Muscle of back (tissue), 11 donors: ENCODE results near the gene NPHP4. TPM values are rescaled to one million over a fixed set of nuclear protein-coding genes. Genes with fewer than 3 reads are reported as not detected.

ENCODE experiments used
- DNase-seq, 3 donors: peaks; one replicate each; pipeline versions ENCODE4 v3.0.0 to v3.0.0-alpha.2; 2013
- polyA plus RNA-seq, 10 donors: library from polyadenylated mRNA; unstranded; fragments of 120-200 nt; gene quantifications; one replicate each; pipeline ENCODE4 v1.2.1, GENCODE V29; 2013; ENCODE audit not compliant: insufficient read length in 10 of 10

The NPHP4 gene
- polyA plus RNA-seq, 10 donors: 2.9 to 6.4 (median 3.6) TPM

DNA sequence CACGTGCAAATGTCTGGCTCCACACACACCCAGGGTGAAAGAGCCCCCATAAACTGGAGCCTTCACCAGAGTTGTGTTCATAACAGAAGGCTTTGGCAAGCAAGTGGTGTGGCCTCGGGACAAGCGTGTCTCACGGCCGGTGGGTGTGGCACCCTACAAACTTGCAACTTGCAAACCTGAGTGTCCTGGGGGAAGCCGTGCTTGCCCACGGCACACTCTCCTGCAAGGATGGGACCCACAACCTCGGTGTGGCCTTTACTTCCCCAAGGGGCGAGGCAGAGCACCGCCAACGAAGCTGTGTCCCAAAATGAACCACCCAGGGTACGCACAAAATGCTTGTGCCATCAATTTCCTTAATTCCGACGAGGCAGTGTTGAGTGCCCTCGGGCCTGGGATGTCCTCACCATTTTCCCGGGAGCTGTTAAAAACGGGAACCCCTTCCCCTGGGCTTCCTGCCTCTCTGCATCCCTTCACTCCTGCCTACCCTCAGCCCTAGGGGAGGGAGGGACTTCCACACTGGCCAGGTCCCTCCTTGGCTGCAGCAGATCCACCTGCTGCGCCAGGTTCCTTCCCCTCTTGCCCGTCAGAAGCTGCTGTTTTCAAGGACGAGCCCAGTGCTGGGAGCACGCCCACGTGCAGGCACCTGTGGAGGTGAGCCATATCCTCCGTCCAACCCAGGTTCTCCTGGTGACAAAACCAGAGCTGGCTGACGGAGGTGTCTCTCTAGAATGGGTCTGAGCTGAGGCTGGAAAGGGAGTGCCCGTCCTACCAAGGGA lies 111.4 kb downstream of the NPHP4 start:
- no peak for DNase-seq

GRCh38 chr1:5879421-5879820 lies 112.8 kb downstream of the NPHP4 start:
- no peak for DNase-seq

- DNase-seq: no peak
Measured at GRCh38 chr1:5878971-5879370, 113.3 kb downstream of the NPHP4 start.

GRCh38 chr1:5877683-5878530 lies 114.3 kb downstream of the NPHP4 start:
- DNase-seq: no peak

DNA sequence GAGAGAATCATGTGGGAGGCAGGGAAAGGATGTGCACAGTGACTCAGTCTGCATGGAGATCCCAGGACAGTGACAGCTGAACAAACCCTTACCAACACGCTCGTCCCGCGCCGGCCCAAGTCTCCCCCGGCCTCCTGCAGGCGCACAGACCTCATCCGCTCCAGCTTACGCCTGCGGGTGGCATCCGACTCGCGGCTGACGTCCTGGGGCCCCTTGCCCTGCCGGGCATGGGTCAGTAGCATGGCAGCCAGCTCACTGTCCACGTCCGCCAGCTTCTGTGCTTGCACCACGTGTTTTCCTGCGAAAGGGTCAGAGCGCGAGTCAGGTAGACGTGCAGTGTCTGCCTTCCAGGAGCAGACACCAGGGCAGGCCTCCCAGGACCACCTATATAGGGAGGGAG lies 115.2 kb downstream of the NPHP4 start:
- no peak for DNase-seq

DNA sequence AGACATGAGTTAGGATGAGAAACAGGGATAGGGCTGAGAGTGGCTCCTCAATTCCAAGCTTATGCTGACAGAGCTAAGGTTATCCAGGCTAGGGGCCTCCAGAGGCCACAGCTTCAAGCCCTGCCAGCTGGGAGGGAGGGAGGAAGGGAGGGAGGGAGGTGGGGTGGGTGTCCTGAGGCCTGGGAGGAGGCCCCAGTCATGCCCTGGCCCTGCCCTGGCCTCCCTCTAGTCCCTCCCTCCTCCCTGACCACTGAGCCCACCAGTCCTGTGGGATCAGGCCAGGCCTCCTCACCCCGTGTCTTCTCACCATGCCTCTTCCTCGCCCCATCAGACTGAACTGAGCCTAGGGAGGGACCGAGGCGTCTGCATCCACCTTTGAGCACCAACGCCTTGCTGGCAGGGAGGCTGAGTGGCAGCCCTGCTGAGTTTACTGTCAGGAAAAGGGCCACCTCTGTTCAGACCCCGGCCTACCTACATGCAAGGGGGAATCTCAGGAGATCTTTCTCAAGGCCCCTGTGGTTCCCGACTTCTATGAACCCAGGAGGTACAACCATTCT lies 116.1 kb downstream of the NPHP4 start:
- no peak for DNase-seq

DNA sequence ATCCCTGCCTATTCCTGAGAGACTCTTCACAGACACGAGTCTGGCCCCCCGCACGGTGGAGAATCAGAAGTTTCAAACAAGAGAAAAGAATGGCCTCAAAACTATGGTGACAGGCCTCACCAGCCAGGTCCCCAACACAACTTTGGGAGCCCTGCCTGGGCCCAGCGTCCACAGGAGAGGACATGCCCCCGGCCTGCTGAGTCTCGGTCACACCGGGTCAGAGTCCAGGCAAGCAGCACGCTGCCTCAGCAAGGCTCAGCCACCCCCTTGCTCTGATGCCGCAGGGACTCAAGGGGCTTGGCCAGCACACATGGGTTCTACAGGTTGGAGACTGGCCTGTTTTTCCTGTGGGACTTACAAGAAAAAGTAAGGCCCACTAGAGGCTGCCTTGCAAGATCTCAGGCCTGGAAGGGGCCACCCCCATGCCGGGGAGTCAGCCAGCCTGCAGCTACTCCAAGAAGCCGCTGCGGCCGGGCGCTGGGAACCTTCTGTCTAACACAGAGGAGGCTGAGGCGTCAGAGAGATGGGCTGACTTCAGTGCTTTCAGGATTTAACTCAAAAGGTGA lies 116.8 kb downstream of the NPHP4 start:
- no peak for DNase-seq

DNA sequence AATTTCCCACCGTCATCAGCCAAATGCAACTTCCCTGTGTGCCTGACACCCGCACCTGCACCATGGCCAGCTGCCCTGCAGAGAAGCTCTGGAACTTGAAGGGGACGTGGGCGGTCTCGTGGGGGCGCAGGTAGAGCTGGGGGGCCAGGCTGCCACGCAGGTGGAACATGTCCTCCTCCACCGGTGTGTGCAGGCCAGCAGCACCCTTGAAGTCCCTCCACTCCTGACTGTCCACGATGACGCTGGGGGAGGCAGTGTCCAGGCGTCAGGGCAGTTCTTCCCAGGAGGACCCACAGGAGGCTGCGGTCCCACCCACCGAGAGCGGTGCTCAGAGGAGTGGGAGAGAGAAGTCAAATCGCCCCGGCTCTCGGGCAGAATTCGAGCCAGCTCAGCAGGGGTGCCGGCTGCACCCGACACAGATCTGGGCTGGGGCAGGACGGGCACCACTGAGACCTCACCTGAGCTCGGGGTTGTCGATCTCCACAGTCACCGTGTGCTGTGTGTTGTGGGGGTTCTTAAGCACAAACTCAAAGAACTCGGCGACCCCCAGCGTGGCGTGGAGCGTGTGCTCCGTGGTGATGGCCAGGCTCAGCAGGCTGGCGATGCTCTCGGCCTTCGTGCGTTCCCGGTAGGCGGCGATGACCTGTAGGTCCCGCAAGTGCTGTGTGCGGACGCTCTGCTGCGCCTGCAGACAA lies 117.7 kb downstream of the NPHP4 start:
- DNase-seq: no peak

DNA sequence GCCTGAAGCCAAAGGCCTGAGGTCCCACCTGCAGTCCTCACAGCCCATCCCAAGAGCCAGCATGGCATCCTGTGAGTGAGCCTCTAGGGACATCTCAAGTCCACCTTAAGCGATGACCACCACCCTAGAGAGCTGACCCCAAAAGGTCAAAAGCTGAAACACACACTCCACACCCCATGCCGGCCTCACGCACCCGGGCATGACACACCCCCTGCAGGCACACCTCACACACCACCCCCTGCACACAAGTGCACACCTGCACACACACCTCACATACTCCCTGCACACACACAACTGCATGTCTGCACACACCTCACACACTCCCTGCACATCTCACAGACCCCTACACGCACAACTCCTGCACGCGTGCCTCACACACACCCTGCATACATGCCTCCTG lies 118.7 kb downstream of the NPHP4 start:
- DNase-seq: no peak

GRCh38 chr1:5872886-5873285 lies 119.3 kb downstream of the NPHP4 start:
- no peak for DNase-seq

DNA sequence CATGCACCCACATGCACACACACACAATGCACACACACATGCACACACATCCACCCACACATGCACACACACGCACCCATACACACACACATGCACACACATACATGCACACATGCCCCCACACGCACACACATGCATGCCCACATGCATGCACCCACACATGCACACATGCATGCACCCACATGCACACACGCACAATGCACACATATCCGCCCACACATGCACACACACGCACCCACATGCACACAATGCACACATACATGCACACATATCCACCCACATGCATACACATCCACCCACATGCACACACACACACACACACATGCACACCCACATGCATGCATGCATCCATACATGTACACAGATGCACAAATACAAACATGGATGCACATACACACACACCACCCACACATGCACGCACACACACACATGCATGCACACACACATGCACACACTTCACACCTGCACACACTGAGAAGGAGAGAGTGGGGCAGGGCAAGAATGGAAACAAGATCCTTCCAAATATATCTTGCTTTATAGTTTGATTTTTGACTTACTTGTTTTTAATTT lies 123.2 kb downstream of the NPHP4 start:
- DNase-seq: no peak

DNA sequence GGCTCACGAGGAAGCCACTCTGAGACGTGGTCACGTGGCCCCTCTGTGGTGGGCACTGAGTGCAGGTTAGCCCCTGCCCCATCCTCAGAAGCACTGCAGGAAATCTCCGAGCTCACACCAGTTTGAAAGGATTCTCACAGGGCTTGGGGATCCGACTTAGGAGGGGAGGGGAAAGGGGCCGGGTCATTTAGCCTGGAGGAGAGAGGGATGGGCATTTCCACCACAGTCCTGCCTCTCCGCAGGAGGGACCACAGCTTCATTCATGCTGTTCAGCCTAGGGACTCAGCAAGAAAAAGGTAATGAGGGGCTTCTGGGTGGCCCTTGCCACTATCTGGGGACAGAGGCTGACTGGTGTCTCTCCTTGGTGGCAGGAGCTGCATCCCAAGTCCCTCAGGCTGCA lies 126.5 kb downstream of the NPHP4 start:
- no peak for DNase-seq

GRCh38 chr1:5865056-5865455 lies 127.2 kb downstream of the NPHP4 start:
- no peak for DNase-seq

DNA sequence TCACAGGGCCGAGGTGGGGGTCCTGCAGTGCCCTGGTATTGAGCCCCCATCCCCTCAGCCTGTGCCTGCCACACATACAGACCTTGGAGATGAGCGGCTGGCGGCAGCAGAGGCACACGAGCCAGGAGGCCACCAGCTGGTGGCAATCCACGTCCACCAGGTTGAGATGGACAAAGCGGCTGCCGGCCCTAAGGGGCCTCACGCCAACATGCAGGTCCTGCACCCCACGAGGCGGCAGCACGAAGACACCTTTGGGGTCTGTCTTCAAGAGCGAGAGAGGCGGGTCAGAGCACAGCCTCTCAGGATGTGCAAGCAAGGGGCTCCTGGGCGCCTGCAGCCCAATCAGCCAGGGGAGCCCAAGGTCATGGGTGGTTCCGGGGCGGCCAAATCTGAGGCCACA lies 128.0 kb downstream of the NPHP4 start:
- no peak for DNase-seq

GRCh38 chr1:5863238-5863637 lies 129.0 kb downstream of the NPHP4 start:
- DNase-seq: no peak

DNA sequence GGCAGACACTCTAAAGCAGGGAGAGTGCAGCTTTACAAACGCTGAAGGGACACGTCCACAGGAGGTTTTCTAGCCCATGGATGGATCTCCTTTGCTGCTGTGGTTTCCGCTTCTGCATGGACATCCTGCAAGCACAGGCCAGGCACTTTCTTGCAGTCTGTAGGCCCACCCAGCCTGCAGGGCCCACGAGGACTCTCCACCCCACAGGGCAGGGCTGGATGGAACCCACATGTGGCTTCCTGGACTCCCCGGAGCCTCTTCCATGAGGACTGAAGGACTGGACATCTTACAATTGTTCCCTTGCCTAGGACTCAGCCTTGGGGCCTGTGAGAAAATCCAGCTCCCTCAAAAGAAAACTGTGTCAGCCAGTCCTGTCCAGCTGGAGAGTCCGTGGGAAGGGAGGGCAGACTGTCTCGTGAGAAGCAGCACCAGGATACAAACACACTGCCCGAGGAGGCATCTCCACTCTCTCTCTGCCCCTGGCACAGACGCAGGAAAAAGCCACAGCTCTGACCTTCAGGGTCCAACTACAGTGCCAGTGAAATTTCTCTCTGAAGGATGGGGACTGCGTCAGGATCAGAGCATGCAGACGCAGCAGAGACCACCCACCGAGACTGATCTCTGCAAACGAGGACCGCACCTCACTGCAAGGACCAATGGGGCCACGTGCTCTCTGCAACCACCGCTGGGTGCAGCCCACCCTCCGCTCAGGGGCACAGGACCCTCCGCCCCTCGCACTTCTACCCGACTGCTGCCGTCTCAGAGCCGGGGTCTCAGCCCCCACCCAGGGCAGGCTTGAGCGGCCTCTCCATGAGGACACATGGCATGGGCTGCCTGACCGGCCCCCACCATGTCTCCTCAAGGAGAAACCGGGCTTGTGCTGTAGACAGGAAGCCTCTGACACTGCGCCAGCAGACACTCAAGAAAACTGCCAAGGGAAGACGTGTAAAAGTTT lies 130.1 kb downstream of the NPHP4 start:
- DNase-seq: no peak

GRCh38 chr1:5860277-5860676 lies 131.9 kb downstream of the NPHP4 start:
- DNase-seq: no peak

GRCh38 chr1:5859766-5860165 lies 132.5 kb downstream of the NPHP4 start:
- no peak for DNase-seq

DNA sequence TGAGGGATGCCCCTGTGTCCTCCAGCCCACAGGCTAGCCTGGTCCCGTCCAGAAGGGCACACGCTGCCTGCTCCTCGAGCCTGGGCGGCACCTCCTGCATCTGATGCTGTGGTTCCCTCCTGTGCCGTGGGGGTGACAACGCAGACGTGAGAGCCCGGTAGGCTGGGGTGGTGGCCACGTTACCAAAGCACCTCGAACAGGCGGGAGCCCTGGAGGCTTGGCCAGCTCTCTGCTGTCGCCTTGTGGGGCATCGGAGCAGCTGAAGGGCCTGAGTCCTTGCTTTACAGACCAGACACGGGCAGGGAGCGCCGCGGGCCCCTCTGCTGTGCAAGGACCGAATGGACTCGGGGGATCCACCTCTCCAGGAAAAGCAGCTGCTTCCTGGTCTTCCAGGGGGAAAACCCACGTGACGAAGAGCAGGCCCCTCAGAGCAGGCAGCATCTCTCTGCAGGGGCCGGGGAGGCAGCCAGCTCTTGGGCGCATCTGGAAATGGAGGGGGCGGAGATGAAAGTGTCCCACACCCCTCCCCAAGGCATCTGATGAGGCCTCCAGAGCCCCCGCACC lies 133.3 kb downstream of the NPHP4 start:
- no peak for DNase-seq

GRCh38 chr1:5858246-5858645 lies 134.0 kb downstream of the NPHP4 start:
- DNase-seq: no peak
